ENCODE results near the gene AQP3. TPM values are rescaled to one million over a fixed set of nuclear protein-coding genes. Genes with fewer than 3 reads are reported as not detected.

Gene AQP3
- total and polyA plus RNA-seq, 9 of the 15 experiments (the other 6 are each of a cell fraction or from before 2014, with no cell fraction given), result 4.2 to 31.5 (median 17.6) TPM

DNA sequence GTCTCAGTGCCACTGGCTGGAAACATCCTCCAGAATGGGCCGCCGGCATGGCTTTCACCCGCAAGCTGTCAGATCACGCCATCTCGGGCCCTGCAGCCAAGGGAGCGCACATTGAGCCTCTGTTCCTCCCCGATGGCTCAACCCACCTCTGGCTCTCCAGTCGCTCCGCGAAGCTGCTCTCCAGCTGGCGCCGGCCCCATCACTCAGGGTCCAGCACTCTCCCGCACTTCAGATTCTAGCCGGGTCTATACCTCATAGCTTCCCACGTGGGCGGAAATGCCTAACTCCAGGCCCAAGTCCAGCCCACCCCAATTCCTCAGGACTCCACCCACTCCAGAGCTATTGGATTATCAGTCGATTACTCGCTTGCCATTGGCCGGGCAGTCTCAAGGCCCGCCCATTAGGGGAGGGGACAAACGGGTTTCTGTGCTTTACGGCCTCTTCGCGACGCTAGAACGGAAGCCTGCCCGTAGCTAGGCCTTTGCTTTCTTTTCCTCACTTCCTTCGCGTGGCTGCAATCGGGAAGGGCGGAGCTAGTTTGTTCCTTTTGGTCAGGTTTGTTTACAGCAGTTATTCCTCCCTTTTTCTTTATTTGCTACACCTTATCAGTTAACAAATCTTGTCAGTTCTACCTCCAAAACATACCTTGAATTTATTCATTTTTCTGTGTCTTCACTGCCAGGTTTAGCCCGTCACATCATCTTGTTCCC, 26.4 kb upstream of the AQP3 start, which contains the start of gene NOL6 (continued):
- TF ChIP-seq HDAC1 (IDR thresholded peaks at IDR 0.05), result peak; percentile 46 to 100; a peak in 2 of 4 replicates
- TF ChIP-seq RFX1 (IDR thresholded peaks at IDR 0.05), result peak; percentile 64
- TF ChIP-seq RBM25 (IDR thresholded peaks at IDR 0.05; ENCODE audit: low read depth, low read length, severe bottlenecking), result peak; percentile 82
- TF ChIP-seq ZNF445 (CRISPR knock-in tag; IDR thresholded peaks at IDR 0.05; ENCODE audit: low read depth), result no peak
- no peak for TF ChIP-seq ATF1 (CRISPR knock-in tag; IDR thresholded peaks at IDR 0.05)
- peak; percentile 53 for TF ChIP-seq ATF1 (tag; IDR thresholded peaks at IDR 0.05)
- 0 out of 4 replicates have a peak, but pooled peaks of 1 of the 2 experiments have one; percentile 15 for TF ChIP-seq ZMIZ1 (IDR thresholded peaks at IDR 0.05; ENCODE audit: low read depth in 2 of 2, low read length in 2 of 2)
- no peak for TF ChIP-seq SIRT6 (IDR thresholded peaks at IDR 0.05; ENCODE audit: low read depth, low read length)
- no peak for TF ChIP-seq PHTF2 (CRISPR knock-in tag; IDR thresholded peaks at IDR 0.05)
- peak; percentile 46; the same call in 1 of the 2 replicates for TF ChIP-seq EGR1 (conservative IDR thresholded peaks at IDR 0.05)
- TF ChIP-seq TEAD2 (tag; IDR thresholded peaks at IDR 0.05), result no peak
- TF ChIP-seq, protein P1, sequence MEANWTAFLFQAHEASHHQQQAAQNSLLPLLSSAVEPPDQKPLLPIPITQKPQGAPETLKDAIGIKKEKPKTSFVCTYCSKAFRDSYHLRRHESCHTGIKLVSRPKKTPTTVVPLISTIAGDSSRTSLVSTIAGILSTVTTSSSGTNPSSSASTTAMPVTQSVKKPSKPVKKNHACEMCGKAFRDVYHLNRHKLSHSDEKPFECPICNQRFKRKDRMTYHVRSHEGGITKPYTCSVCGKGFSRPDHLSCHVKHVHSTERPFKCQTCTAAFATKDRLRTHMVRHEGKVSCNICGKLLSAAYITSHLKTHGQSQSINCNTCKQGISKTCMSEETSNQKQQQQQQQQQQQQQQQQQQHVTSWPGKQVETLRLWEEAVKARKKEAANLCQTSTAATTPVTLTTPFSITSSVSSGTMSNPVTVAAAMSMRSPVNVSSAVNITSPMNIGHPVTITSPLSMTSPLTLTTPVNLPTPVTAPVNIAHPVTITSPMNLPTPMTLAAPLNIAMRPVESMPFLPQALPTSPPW (CRISPR knock-in tag; IDR thresholded peaks at IDR 0.05), result peak; percentile 37; the same call in 1 of the 2 replicates
- TF ChIP-seq, protein P2, sequence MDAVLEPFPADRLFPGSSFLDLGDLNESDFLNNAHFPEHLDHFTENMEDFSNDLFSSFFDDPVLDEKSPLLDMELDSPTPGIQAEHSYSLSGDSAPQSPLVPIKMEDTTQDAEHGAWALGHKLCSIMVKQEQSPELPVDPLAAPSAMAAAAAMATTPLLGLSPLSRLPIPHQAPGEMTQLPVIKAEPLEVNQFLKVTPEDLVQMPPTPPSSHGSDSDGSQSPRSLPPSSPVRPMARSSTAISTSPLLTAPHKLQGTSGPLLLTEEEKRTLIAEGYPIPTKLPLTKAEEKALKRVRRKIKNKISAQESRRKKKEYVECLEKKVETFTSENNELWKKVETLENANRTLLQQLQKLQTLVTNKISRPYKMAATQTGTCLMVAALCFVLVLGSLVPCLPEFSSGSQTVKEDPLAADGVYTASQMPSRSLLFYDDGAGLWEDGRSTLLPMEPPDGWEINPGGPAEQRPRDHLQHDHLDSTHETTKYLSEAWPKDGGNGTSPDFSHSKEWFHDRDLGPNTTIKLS (IDR thresholded peaks at IDR 0.05; ENCODE audit: borderline replicate concordance, low read depth), result peak; percentile 84
- 0 out of 4 replicates have a peak, but pooled peaks of 1 of the 2 experiments have one; percentile 30 for TF ChIP-seq RCOR1 (IDR thresholded peaks at IDR 0.05; ENCODE audit: borderline replicate concordance in 1 of 2, low read depth in 2 of 2, low read length in 2 of 2)
- TF ChIP-seq JUN (IDR thresholded peaks at IDR 0.05; ENCODE audit: borderline replicate concordance, low read depth, low read length), result peak; percentile 3; the same call in 1 of the 2 replicates
- no peak for TF ChIP-seq JUN (CRISPR knock-in tag; IDR thresholded peaks at IDR 0.05; ENCODE audit: borderline replicate concordance)
- no peak for TF ChIP-seq ZNF444 (CRISPR knock-in tag; IDR thresholded peaks at IDR 0.05)
- TF ChIP-seq NFYB (IDR thresholded peaks at IDR 0.05; ENCODE audit: extremely low read depth, insufficient read length), result peak; percentile 87
- TF ChIP-seq SP2 (IDR thresholded peaks at IDR 0.05; ENCODE audit: extremely low read depth, low read depth, low read length, poor library complexity, severe bottlenecking), result peak; percentile 72

Data from K562 (cell line).